ENCODE measurements around the gene ZNRF2. TPM values are rescaled to one million over a fixed set of nuclear protein-coding genes. Genes with fewer than 3 reads are reported as not detected.

Gene ZNRF2
- total and polyA plus RNA-seq, 10 of the 15 experiments (the other 5 are each of a cell fraction or from before 2014, with no cell fraction given): 1.2 to 20.4 (median 9.5) TPM

DNA sequence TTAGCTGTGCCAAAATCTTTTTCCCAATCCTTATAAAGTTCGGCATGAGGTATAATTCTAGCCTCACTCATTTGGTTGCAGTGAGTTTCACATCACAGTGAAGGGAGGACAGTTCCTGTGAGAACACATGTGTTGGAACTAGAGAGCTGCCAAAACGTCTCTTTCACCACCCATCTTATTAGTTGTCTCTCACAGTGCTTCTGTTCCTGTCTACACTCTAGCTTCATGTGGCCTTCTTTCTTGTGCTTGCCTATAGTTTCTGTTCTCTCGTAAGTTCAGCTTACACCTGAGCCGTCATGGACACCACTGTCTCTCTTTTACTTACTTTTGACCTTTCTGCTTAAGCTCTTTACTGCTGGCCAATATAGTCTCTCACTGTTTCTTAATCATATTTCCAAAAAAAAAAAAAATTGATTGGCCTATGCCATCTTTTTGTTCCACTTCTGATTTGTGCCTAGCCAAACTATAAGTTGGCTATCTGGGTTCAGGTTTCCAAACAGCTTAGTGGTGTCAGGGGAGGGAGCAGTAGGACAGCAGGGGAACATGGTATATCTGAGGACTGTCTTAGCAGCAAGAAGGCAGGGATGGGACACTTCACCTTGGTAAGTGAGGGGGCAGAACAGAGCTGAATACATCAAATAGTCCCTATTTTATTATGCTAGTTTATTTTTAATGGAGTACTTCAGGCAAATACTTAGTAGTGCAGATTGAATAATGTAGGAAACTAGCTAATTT, 38.0 kb downstream of the ZNRF2 start (continued):
- TF ChIP-seq, protein P1, sequence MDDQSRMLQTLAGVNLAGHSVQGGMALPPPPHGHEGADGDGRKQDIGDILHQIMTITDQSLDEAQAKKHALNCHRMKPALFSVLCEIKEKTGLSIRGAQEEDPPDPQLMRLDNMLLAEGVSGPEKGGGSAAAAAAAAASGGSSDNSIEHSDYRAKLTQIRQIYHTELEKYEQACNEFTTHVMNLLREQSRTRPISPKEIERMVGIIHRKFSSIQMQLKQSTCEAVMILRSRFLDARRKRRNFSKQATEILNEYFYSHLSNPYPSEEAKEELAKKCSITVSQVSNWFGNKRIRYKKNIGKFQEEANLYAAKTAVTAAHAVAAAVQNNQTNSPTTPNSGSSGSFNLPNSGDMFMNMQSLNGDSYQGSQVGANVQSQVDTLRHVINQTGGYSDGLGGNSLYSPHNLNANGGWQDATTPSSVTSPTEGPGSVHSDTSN (IDR thresholded peaks at IDR 0.05; ENCODE audit: insufficient replicate concordance, low read depth, low read length): no peak
- TF ChIP-seq CHD4 (IDR thresholded peaks at IDR 0.05) (no peak), FOXK2 (IDR thresholded peaks at IDR 0.05) (no peak), RAD51 (IDR thresholded peaks at IDR 0.05) (no peak), IRF4 (IDR thresholded peaks at IDR 0.05; ENCODE audit: low read depth, low read length) (no peak), ZNF384 (IDR thresholded peaks at IDR 0.05; ENCODE audit: borderline replicate concordance, low read depth, low read length) (no peak), SREBF2 (IDR thresholded peaks at IDR 0.05; ENCODE audit: low read length) (no peak), MTA2 (IDR thresholded peaks at IDR 0.05; ENCODE audit: low read depth) (no peak; the same call in 1 of the 2 replicates), KLF5 (IDR thresholded peaks at IDR 0.05; ENCODE audit: partially characterized antibody) (no peak), NBN (IDR thresholded peaks at IDR 0.05) (no peak), JUNB (IDR thresholded peaks at IDR 0.05) (no peak), KAT2A (conservative IDR thresholded peaks at IDR 0.05; ENCODE audit: control insufficient read depth, low read depth, low read length) (no peak), YBX1 (IDR thresholded peaks at IDR 0.05) (no peak), CREB1 (IDR thresholded peaks at IDR 0.05; ENCODE audit: low read depth) (no peak), CHD2 (IDR thresholded peaks at IDR 0.05; ENCODE audit: borderline replicate concordance, low read depth, low read length) (peak; percentile 28; the same call in 1 of the 2 replicates), ETV6 (conservative IDR thresholded peaks at IDR 0.05 in 1 of 2, IDR thresholded peaks at IDR 0.05 in 1 of 2; ENCODE audit: borderline replicate concordance in 1 of 2, low read depth in 1 of 2) (no peak), MEF2B (IDR thresholded peaks at IDR 0.05; ENCODE audit: partially characterized antibody, poor library complexity, severe bottlenecking) (no peak), NFYA (IDR thresholded peaks at IDR 0.05; ENCODE audit: borderline replicate concordance, low read depth, low read length) (no peak), TCF12 (IDR thresholded peaks at IDR 0.05; ENCODE audit: low read depth, low read length) (no peak), TCF3 (IDR thresholded peaks at IDR 0.05; ENCODE audit: borderline replicate concordance, insufficient read depth, low read depth, low read length) (no peak), TARDBP (IDR thresholded peaks at IDR 0.05; ENCODE audit: borderline replicate concordance) (no peak), MYC (IDR thresholded peaks at IDR 0.05; ENCODE audit: insufficient read depth, insufficient read length, insufficient replicate concordance, low read length, severe bottlenecking) (no peak), HDGF (IDR thresholded peaks at IDR 0.05) (0 out of 2 replicates have a peak, but pooled peaks have one; percentile 21), TAF1 (IDR thresholded peaks at IDR 0.05; ENCODE audit: borderline replicate concordance, low read depth, low read length) (peak; percentile 8; the same call in 1 of the 2 replicates), RBBP5 (conservative IDR thresholded peaks at IDR 0.05) (no peak)
- TF ChIP-seq, protein P2, sequence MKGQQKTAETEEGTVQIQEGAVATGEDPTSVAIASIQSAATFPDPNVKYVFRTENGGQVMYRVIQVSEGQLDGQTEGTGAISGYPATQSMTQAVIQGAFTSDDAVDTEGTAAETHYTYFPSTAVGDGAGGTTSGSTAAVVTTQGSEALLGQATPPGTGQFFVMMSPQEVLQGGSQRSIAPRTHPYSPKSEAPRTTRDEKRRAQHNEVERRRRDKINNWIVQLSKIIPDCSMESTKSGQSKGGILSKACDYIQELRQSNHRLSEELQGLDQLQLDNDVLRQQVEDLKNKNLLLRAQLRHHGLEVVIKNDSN (IDR thresholded peaks at IDR 0.05; ENCODE audit: borderline replicate concordance, extremely low read length, insufficient read depth, low read depth, low read length): no peak
- TF ChIP-seq, protein P3, sequence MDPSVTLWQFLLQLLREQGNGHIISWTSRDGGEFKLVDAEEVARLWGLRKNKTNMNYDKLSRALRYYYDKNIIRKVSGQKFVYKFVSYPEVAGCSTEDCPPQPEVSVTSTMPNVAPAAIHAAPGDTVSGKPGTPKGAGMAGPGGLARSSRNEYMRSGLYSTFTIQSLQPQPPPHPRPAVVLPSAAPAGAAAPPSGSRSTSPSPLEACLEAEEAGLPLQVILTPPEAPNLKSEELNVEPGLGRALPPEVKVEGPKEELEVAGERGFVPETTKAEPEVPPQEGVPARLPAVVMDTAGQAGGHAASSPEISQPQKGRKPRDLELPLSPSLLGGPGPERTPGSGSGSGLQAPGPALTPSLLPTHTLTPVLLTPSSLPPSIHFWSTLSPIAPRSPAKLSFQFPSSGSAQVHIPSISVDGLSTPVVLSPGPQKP (IDR thresholded peaks at IDR 0.05; ENCODE audit: low read depth, low read length): no peak
- TF ChIP-seq, protein P4, sequence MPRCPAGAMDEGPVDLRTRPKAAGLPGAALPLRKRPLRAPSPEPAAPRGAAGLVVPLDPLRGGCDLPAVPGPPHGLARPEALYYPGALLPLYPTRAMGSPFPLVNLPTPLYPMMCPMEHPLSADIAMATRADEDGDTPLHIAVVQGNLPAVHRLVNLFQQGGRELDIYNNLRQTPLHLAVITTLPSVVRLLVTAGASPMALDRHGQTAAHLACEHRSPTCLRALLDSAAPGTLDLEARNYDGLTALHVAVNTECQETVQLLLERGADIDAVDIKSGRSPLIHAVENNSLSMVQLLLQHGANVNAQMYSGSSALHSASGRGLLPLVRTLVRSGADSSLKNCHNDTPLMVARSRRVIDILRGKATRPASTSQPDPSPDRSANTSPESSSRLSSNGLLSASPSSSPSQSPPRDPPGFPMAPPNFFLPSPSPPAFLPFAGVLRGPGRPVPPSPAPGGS (IDR thresholded peaks at IDR 0.05; ENCODE audit: borderline replicate concordance, insufficient read depth, low read depth, low read length, poor library complexity, severe bottlenecking): no peak

All from GM12878 (cell line).